Measurements from ENCODE around the gene VPS39. TPM values are rescaled to one million over a fixed set of nuclear protein-coding genes. Genes with fewer than 3 reads are reported as not detected.

Gene VPS39
- total and polyA plus RNA-seq, 2 of the 13 experiments (the other 11 are each of a cell fraction or from before 2014, with no cell fraction given): 22.9 to 32.0 TPM

DNA sequence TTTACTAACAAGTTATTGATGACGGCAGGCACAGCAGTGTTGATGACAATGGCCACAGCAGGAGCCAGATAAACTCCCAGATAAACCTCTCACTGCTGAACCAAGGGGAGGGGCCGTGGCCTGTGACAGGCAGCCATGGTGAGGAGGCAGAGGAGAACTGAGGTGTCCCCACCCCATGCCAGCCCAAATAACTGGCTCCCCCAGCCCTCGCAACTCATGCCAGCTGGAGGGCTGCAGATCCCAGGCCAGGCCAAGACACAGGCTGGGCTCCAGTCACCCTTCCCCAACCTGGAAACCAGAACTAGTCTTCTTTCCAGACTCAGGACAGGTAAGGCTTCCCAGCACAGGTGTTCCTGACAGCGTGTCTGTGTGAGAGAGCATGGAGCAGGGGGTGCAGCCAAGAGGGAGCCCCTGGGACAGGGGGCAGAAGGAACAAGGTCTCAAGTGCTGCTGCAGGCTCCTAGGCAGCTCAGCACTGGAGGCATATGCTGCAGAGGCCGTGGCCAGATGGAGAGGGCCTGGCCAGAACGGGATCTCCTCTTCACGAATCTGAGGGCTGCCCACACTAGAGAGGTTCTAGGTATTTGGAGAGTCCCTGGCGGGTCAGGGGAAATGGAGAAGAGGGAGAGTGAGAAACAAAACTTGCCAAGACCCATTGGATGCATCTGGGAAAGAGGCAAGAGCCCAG, 67.6 kb downstream of the VPS39 start (continued):
- TF ChIP-seq, protein P1, sequence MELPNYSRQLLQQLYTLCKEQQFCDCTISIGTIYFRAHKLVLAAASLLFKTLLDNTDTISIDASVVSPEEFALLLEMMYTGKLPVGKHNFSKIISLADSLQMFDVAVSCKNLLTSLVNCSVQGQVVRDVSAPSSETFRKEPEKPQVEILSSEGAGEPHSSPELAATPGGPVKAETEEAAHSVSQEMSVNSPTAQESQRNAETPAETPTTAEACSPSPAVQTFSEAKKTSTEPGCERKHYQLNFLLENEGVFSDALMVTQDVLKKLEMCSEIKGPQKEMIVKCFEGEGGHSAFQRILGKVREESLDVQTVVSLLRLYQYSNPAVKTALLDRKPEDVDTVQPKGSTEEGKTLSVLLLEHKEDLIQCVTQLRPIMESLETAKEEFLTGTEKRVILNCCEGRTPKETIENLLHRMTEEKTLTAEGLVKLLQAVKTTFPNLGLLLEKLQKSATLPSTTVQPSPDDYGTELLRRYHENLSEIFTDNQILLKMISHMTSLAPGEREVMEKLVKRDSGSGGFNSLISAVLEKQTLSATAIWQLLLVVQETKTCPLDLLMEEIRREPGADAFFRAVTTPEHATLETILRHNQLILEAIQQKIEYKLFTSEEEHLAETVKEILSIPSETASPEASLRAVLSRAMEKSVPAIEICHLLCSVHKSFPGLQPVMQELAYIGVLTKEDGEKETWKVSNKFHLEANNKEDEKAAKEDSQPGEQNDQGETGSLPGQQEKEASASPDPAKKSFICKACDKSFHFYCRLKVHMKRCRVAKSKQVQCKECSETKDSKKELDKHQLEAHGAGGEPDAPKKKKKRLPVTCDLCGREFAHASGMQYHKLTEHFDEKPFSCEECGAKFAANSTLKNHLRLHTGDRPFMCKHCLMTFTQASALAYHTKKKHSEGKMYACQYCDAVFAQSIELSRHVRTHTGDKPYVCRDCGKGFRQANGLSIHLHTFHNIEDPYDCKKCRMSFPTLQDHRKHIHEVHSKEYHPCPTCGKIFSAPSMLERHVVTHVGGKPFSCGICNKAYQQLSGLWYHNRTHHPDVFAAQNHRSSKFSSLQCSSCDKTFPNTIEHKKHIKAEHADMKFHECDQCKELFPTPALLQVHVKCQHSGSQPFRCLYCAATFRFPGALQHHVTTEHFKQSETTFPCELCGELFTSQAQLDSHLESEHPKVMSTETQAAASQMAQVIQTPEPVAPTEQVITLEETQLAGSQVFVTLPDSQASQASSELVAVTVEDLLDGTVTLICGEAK (IDR thresholded peaks at IDR 0.05): no peak
- TF ChIP-seq, protein P1 (CRISPR knock-in tag; IDR thresholded peaks at IDR 0.05): no peak
- no peak for TF ChIP-seq NCOA2 (CRISPR knock-in tag; IDR thresholded peaks at IDR 0.05)
- TF ChIP-seq SP140L (CRISPR knock-in tag; IDR thresholded peaks at IDR 0.05; ENCODE audit: borderline replicate concordance): no peak
- TF ChIP-seq ZIK1 (CRISPR knock-in tag; IDR thresholded peaks at IDR 0.05; ENCODE audit: borderline replicate concordance, low read depth): no peak
- no peak for TF ChIP-seq ZMAT3 (CRISPR knock-in tag; conservative IDR thresholded peaks at IDR 0.05)
- no peak for TF ChIP-seq ZNF367 (CRISPR knock-in tag; IDR thresholded peaks at IDR 0.05; ENCODE audit: borderline replicate concordance)
- no peak for TF ChIP-seq XBP1 (CRISPR knock-in tag; IDR thresholded peaks at IDR 0.05)
- TF ChIP-seq, protein P2, sequence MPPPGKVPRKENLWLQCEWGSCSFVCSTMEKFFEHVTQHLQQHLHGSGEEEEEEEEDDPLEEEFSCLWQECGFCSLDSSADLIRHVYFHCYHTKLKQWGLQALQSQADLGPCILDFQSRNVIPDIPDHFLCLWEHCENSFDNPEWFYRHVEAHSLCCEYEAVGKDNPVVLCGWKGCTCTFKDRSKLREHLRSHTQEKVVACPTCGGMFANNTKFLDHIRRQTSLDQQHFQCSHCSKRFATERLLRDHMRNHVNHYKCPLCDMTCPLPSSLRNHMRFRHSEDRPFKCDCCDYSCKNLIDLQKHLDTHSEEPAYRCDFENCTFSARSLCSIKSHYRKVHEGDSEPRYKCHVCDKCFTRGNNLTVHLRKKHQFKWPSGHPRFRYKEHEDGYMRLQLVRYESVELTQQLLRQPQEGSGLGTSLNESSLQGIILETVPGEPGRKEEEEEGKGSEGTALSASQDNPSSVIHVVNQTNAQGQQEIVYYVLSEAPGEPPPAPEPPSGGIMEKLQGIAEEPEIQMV (CRISPR knock-in tag; IDR thresholded peaks at IDR 0.05; ENCODE audit: low read depth): no peak
- TF ChIP-seq, protein P3, sequence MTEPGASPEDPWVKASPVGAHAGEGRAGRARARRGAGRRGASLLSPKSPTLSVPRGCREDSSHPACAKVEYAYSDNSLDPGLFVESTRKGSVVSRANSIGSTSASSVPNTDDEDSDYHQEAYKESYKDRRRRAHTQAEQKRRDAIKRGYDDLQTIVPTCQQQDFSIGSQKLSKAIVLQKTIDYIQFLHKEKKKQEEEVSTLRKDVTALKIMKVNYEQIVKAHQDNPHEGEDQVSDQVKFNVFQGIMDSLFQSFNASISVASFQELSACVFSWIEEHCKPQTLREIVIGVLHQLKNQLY (CRISPR knock-in tag; IDR thresholded peaks at IDR 0.05): no peak
- TF ChIP-seq HNF4A (CRISPR knock-in tag; IDR thresholded peaks at IDR 0.05): no peak
- TF ChIP-seq, protein P4, sequence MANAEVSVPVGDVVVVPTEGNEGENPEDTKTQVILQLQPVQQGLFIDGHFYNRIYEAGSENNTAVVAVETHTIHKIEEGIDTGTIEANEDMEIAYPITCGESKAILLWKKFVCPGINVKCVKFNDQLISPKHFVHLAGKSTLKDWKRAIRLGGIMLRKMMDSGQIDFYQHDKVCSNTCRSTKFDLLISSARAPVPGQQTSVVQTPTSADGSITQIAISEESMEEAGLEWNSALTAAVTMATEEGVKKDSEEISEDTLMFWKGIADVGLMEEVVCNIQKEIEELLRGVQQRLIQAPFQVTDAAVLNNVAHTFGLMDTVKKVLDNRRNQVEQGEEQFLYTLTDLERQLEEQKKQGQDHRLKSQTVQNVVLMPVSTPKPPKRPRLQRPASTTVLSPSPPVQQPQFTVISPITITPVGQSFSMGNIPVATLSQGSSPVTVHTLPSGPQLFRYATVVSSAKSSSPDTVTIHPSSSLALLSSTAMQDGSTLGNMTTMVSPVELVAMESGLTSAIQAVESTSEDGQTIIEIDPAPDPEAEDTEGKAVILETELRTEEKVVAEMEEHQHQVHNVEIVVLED (CRISPR knock-in tag; IDR thresholded peaks at IDR 0.05; ENCODE audit: borderline replicate concordance): no peak
- no peak for TF ChIP-seq RFX3 (CRISPR knock-in tag; IDR thresholded peaks at IDR 0.05)
- TF ChIP-seq ZNF138 (CRISPR knock-in tag; IDR thresholded peaks at IDR 0.05; ENCODE audit: low read depth): no peak
- TF ChIP-seq KLF12 (CRISPR knock-in tag; IDR thresholded peaks at IDR 0.05; ENCODE audit: borderline replicate concordance): no peak

All from HepG2 (cell line).